Renal cortex interstitium (tissue), 11 donors: ENCODE measurements around the gene SCARB1. TPM values are rescaled to one million over a fixed set of nuclear protein-coding genes. Genes with fewer than 3 reads are reported as not detected.

Experiments
- DNase-seq, 11 donors: peaks; one replicate each; pipeline ENCODE4 v3.0.0-alpha.2; 2013; ENCODE audit warnings: low read depth in 9 of 11, low spot score in 4 of 11; ENCODE audit errors: extremely low read depth in 1 of 11
- polyA plus RNA-seq, 3 donors: library from polyadenylated mRNA; unstranded; fragments of 120-200 nt; gene quantifications; one replicate each; pipeline ENCODE4 v1.2.1, GENCODE V29; 2013; ENCODE audit not compliant: insufficient read length in 3 of 3

The SCARB1 gene
- polyA plus RNA-seq, 3 donors = 22.4 to 27.6 (median 22.9) TPM

DNA sequence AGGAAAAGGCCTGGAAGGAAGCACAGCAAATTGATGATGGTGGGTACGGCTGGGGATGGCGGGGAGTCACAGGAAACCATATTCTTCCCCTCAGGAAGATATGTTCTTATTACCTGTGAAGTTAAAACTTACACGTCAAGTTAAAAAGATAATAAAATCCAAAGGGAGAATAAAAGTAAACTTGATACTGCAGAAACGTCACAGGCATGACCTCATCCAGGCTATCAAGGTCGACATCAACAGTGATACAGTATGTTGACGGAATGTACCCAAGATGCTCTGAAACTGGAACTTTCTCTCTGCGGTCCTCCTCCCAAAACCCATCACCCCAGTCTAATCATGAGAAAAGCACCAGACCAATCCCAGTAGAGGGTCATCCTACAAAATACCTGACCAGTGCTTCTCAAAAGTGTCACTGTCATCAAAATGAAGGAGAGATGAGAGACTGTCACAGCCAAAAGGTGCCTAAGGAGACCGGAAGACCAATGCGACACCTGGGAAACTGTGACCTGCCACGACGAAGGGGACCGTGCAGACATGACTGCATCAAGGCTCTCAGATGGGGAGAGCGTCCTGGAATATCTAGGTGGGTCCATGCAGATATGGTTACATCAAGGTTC is 74.6 kb downstream of the SCARB1 start:
- no peak for DNase-seq

DNA sequence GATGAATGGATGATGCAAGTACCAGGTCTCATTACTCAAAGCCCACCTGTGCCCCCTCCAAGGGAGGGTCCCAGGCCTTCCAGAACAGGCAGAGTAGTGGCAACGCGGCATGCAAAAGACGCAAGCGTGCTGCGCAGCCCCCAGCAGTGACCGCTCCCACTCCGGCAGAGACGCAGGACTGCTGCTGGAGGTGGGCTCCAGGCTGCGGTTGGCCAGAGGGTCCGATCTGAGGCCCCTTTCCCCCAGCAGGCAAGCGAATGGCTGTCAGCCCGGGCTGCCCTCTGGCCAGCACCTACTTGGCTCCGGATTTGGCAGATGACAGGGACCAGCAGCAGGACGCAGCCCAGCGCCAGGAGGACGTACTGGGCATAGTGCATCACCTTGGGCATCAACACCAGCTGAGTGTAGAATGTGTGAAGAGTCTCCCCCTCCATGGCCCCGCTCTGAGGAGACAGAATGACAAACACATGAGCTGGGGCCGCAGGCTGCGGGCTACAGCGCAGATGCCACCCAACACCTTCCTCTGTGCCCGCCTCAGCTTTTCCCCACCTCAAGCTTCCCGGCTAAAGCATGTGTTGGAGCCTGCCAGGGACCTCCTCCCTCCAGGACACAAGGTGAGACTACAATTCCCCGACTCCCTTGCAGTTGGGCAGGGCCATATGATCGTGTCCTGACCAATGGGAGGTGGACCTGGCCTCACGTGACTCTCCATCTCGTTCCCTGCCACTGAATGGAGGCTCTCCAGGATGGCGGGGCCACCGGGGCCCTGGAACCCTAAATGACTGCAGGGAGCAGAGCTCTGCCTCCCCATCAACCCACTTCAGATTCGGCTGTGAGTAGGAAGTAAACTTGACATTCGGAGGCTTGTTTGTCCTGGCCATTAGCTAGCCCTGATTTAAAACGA is 77.4 kb downstream of the SCARB1 start:
- DNase-seq = peak; percentile 79 to 95 (median 88)

DNA sequence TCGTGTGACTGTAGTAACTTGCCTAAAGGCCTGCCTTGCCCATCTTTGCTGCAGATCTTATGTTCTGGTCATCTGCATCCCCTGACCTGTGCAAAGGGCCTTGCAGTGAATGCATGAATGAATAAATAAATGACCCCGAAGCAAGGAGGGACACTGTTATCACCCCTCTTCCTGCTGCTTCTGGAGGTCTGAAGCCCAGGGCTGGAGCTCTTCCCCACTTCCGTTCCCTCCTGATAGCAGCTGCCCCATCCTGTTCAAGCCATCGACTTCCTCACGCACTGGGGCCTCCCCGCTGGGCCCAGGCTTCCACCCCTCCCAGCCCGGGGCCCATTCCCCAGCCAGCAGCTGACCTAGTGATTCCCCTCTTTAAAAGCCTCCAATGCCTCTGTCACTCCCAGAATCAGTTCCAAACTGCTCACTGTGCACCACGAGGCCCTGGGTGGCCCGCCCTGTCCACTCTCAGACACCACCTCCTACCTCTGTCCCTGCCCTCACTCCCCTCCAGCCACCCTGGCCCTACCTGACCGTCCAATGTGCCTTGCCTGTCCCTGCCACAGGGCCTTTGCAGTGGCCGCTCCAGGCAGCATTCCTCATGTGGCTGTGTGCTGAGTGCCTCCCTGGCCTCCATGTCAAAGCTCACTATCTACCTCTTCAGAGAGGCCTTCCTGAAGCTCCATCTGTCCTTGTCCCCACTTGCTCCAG is 78.6 kb downstream of the SCARB1 start:
- DNase-seq = no peak

DNA sequence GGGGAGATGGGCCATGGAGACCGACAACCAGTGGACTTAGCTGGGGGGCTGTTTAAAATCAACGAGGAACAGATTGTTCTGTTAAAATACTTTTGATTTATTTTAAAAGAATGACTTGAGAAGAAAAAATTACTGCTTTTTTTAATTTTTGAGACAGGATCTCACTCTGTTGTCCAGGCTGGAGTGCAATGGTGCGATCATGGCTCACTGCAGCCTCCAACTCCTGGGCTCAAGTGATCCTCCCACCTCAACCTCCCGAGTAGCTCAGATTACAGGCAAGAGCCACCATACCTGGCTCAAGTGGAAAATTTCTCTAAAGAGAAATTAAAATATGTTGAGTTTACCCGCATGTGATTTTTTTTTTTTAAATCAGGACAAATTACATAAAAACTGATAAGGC is 80.6 kb downstream of the SCARB1 start:
- DNase-seq = no peak

DNA sequence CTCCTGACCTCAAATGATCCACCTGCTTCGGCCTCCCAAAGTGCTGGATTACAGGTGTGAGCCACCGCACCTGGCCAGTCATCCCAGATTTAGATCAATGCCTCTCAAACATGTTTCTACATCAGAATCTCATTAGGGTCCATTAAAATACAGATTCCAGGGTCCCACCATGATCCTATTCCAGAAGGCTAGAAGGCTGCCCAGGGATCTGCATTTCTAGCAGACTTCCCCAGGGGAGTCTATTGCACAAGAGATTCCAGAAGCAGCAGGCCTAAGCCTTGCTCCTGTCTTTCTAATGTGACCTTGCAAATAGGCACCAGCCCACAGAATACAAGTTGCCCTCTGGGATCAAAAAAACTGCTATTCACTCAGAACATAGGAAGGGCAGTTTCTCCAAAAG is 81.5 kb downstream of the SCARB1 start:
- DNase-seq = no peak

DNA sequence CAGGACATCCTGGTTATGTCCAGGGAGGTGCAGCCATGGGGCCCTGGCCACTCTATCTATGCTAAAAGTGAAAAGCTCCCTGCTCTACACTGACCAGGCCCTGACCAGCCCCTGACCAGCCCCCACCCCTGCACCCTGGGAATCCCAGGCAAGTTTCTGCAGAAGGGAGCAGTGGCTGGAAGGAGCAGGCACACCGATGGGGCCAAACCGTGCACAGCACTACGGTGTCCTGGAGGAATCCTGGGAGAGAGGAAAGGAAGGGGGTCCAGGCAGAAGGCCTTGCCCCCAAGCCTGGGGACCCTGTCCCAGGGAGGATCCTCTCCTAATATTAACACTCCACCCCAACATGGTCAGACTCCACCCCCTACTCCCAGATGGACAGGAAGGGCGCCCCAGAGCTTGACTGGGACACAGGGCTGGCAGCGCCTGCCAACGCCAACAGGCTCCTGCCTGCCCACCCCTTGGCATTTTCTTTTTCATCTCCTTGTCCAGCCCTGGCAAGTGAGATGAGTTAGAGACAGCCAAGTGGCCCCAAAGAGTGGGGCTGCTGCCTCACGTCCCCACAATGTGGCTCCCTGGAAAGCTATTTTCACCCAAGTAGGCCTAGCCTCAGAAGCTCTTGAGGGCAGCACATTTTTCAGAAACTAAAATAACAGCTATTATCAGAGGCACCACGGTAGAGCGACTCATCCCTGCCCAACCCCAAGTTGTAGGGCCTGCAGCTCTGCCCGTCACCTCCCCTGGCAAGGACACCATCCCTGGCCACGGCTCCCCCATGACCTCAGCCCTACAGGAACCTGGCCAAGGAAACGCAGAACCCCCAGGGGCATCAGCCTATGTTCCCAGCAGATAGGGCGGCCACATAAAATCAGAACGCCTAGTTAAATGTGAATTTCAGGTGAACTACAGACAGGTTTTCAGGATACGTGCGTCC is 82.6 kb downstream of the SCARB1 start:
- DNase-seq = no peak

DNA sequence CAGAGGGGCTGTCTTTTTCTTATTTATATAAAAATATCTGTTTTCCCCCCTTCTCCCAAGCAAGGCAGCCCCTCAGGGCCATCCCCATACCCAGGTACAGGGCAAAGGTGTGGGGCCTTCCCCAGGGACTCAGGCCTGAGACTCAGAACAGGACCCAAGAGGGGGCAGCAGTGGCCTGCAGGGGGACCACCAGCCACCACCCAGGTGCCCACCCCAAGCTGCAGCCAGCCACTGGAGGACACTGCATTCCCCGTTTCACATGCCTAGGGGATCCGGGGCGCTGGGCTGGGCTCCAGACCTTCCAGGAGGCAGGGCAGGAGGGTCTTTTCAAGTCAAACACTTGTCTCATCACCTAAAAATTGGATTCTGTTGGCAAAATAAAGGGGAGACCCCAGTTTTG is 83.3 kb downstream of the SCARB1 start:
- DNase-seq = no peak

DNA sequence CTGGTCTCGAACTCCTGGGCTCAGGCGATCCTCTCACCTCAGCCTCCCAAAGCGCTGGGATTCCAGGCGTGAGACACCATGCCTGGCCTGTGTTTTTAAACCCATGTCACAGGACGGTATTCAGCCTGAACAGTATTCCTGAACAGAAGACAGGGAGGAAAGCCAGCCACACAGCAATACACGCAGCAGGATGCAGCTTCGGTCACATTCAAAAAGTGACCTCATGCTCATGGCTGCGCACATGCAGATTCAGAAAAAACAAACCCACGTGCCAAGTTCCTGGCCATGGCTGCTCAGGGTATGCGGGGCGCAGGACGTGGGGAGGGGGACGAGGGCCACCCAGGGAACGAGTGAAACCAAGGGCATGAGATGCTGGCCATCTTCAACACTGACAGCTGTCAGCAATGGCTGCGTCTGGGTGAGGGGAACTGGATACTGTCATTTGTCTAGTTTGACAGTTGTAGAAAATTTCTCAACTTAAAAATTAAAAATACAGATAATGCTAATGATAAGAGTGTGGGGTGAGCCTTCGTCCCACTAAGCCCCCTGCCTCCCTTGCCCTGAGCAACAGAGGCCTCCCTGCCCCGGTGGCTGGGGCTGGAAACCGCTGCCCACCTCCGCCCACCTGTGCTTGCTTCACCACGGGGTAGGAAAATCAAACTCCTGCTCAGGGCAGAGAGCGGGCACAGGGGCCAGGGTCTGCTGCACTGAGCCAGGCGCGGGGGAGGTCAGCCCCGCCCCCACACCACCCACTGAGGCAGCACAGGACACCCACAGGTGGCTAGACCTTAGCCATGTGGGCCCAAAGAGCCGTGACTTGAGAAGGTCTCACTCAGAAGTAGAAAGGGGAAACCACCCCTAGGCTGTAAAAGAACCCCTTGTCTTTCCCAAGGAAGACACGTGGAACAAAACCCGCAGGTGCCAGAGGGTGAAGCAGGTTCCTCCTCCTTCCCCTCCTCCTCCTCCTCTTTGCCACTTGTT is 84.2 kb downstream of the SCARB1 start:
- no peak for DNase-seq

DNA sequence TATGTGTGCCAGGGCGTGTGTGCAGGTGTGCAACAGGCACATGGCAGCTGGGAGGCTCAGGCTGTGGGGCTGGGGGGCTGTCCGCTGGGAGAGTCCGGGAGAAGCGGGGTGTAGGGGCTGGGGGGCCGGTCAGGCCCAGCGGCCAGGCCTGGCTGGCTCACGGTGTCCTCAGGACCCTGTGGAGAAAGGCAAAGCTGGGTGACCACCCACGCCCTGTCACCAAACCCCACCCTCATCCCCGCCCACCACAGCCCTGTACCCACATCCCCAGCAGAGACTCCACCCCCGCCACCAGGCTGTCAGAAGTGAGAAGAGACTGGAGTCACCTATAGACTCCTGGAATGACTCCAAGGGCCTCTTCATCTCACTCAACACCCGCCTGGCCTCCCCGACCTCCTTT is 85.3 kb downstream of the SCARB1 start:
- no peak for DNase-seq

DNA sequence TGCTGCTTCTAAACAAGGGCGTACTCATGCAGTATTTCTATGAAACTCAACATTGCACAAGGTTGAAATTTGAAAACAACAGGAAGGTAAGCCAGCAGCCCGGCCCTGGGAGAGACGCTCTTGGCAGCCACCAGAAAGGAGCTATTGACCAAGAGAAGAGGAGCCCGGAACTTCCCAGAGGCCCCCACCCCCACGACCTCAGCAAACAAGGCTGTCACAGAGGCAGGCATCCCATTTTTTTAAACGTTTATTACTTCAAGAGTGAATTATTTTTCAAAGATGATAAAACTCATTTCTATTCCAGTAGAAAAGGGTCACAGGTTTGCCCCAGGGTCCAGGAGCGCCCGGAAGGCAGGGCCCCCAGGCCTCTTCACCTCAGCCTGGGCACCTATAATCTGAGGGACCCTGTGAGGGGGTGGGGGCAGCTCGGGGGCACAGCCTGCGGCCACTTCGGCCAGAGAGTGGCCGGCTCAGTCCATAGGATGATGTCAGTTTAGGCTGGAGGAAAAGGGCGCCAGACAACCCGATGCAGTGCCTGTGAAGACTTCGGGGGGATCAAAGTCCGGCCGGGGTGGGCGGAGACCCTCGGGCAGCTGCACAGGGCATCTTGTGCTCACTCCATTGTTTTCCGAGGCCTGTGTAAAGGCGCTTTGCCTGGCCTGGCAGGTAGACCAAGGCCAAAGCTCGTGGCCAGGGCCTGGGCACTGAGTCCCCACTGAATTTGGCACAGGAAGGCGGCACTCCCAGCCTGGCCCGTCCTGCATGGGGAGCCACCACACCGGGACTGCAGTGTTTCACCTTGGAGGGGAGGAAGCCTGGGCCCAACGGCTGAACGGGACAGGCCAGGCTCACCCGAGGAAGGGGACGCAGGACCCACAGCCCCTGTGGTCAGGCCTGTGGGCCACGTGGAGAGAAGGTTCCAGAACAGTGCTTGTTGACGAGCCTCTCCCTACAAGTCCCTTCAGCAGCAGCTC is 86.0 kb downstream of the SCARB1 start:
- no peak for DNase-seq

DNA sequence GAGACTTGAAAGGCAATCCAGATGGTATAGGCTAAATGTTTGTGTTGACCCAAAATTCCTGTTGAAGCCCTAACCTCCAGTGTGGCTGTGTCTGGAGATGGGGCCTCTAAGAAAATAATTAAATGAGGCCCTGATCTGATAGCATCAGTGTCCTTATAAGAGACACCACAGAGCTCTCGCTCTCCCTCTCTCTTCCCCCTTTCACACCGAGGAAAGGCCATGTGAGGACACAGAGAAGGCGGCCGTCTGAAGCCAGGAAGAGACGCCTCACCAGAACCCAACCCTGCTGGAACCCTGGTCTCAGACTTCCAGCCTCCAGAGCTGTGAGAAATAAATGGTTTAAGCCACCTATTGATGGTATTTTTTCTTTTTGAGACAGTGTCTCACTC is 87.5 kb downstream of the SCARB1 start:
- no peak for DNase-seq

DNA sequence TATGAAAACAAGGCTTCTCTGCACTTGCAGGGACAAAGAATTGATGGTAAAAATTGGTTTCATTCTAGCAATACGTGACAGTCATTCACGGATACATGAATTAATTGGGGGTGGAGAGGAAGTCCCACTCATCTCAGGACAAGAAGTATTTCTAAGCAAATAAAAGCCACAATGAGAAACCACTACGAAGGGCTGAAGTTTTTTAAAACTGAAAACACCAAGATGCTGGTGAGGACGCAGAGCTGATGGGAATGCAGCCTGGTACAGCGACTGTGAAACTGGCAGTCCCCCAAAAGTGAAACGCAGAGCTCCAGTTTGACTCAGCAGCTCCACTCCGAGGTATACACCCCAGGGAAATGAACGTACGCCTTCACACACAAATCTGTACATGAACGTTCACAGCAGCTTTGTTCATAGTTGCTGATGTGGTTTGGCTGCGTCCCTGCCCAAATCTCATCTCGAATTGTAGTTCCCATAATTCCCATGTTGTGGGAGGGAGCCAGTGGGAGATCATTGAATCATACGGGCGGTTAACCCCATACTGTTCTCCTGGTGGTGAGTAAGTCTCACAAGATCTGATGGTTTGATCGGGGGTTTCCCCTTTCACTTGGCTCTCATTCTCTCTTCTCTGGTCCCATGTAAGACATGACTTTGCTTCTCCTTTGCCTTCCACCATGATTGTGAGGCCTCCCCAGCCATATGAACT is 89.0 kb downstream of the SCARB1 start:
- no peak for DNase-seq

DNA sequence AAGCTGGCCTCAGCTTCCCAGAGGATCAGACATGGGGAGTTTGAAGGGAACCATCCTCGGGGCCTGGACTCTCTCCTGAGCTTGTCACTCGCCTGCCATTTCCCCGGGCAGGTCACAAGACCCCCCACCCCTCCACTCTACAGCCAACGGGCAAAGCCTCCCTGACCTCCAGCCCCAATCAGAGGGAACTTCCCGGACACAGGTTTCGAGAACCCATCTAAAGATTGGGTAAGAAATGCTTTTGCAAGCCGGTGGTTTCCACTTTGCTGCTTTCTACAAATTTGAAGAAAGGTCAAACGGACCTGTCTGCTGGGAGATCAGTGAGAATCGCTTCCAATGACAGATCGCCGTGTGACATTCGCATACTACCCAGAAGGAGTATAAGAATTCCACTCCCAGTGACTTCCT is 89.6 kb downstream of the SCARB1 start:
- no peak for DNase-seq

DNA sequence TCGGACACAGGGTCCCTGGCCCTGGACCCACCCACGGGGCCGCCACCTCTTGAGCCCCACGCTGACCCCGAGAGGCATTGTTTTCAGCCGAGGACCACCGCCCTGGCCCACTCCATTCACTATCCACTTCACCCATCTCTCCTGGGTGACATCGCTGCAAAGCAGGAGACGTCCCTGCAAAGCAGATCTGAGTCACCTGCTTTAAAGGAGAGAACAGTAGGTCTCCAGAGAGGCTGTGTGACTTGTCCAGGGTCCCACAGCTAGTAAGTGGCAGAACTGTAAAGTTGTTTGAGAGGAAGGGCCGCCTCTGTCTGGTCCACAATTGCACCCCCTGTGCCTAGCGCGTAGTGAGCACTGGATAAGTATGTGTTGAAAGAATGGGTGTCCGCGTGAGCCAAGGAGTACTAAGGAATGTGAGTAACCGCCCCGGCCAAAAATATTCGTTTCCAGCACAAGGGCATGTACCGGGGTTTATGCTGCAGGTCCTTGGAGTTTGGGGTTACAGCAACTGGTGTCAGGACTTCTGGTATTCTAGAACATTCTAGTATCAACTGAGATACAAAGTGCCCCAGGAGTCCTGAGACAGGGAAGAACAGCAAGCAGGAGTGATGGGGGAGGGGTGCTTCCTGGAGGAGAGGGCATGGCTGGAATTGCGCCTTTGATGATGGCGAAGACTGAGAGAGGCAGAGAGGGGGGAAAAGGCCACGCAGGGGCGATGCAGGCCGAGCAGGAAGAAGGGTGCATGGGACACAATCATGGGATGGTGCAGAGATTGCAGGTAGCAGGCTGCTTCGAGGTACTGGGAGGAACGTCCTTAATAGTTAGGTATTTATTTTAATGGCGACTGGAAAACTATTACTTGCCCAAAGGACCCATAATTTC is 91.1 kb downstream of the SCARB1 start:
- no peak for DNase-seq
